ENCODE results near the gene OGFR.
A peak's percentile ranks its signal among the peaks of the same experiment; 100 is the strongest.

Gene OGFR

DNA sequence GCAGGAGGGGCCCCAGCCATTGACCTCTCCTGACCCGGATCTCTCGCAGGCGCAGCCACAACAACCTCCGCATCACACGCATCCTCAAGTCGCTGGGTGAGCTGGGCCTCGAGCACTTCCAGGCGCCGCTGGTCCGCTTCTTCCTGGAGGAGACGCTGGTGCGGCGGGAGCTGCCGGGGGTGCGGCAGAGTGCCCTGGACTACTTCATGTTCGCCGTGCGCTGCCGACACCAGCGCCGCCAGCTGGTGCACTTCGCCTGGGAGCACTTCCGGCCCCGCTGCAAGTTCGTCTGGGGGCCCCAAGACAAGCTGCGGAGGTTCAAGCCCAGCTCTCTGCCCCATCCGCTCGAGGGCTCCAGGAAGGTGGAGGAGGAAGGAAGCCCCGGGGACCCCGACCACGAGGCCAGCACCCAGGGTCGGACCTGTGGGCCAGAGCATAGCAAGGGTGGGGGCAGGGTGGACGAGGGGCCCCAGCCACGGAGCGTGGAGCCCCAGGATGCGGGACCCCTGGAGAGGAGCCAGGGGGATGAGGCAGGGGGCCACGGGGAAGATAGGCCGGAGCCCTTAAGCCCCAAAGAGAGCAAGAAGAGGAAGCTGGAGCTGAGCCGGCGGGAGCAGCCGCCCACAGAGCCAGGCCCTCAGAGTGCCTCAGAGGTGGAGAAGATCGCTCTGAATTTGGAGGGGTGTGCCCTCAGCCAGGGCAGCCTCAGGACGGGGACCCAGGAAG lies 7.7 kb downstream of the OGFR start:
- Histone ChIP-seq H3K4me3 (no peak overlapping the region), H3K27ac (no peak overlapping the region)
- no peak for DNase-seq (ENCODE audit: low spot score)
- no peak for TF ChIP-seq CTCF (IDR thresholded peaks at IDR 0.05)

- H3K4me3 ChIP-seq: no peak overlapping the region
- DNase-seq (ENCODE audit: low spot score): no peak
- H3K27ac ChIP-seq: no peak overlapping the region
- no peak for TF ChIP-seq CTCF (IDR thresholded peaks at IDR 0.05)
Measured at GRCh38 chr20:62812907-62813200, 8.2 kb downstream of the OGFR start.

DNA sequence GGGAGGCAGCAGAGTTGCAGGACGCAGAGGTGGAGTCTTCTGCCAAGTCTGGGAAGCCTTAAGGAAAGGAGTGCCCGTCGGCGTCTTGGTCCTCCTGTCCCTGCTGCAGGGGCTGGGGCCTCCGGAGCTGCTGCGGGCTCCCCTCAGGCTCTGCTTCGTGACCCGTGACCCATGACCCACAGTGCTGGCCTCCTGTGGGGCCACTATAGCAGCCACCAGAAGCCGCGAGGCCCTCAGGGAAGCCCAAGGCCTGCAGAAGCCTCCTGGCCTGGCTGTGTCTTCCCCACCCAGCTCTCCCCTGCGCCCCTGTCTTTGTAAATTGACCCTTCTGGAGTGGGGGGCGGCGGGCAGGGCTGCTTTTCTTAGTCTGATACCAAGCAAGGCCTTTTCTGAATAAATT lies 9.0 kb downstream of the OGFR start:
- H3K27ac ChIP-seq: no peak overlapping the region
- TF ChIP-seq CTCF (IDR thresholded peaks at IDR 0.05): no peak
- DNase-seq (ENCODE audit: low spot score): no peak
- H3K4me3 ChIP-seq: no peak overlapping the region

DNA sequence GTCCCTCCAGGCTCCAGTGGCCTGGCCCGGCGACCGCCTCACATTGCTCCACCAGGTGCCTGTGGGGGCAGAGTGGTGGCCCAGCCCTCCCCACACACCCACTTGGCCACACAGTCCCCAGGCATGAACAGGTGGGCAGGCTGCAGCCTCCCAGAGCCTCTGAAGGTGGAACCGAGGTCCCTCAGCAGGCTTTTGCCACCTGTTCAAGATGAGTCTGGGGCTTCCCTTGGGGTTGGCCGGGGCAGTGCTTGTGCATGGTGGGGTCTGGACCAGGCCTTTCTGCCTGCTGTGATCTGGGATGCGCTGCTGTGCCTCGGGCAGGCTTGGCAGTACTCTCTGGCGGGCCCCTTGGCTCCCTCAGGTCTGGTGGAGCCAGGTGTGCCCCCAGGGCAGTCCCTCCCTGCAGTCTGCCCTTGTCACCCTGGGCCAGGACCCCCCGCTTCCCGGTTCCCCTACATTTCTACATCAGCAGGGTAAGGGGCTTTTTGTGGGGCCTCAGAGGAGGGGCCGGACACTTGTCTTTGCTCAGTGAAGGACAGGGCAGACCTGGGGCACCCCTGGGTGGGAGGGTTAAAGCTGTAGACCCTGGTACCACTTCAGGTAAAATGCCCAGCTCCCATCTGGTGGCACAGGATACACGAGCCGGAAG lies 9.5 kb downstream of the OGFR start:
- no peak for TF ChIP-seq CTCF (IDR thresholded peaks at IDR 0.05)
- Histone ChIP-seq H3K27ac (no peak overlapping the region), H3K4me3 (no peak overlapping the region)
- DNase-seq (ENCODE audit: low spot score): no peak

- DNase-seq (ENCODE audit: low spot score): no peak
- no peak for TF ChIP-seq CTCF (IDR thresholded peaks at IDR 0.05)
- peak overlapping the region in 1 of 2 donors; percentile 45 for H3K27ac ChIP-seq
- H3K4me3 ChIP-seq: no peak overlapping the region
Measured at GRCh38 chr20:62814709-62815065, 10.1 kb downstream of the OGFR start.

GRCh38 chr20:62815066-62815991 lies 10.7 kb downstream of the OGFR start:
- no peak for DNase-seq (ENCODE audit: low spot score)
- no peak for TF ChIP-seq CTCF (IDR thresholded peaks at IDR 0.05)
- H3K27ac ChIP-seq: peak overlapping the region in 1 of 2 donors; percentile 45
- H3K4me3 ChIP-seq: peak overlapping the region; percentile 71
